HEK293 (cell line): ENCODE results near the gene ADK.

Experiments
- CTCF ChIP-seq: fragments of 450-650 bp; formaldehyde crosslinking; IDR thresholded peaks from 2 replicates; pipeline ENCODE4 v1.5.1; 2016; ENCODE audit warnings: missing biosample characterization, missing genetic modification characterization
- HOXA7 ChIP-seq: sonication (generic); formaldehyde crosslinking; IDR thresholded peaks from 2 replicates; pipeline ENCODE4 v1.8.1; 2022; ENCODE audit warnings: missing genetic modification reagents, borderline replicate concordance
- REPIN1 ChIP-seq: fragments of 450-650 bp; formaldehyde crosslinking; IDR thresholded peaks from 2 replicates; pipeline ENCODE4 v1.5.1; 2017; ENCODE audit warnings: missing biosample characterization, missing genetic modification characterization, low read depth
- REST ChIP-seq: fragments of 450-650 bp; formaldehyde crosslinking; IDR thresholded peaks from 2 replicates; pipeline ENCODE4 v1.5.1; 2016; ENCODE audit warnings: missing biosample characterization, missing genetic modification characterization
- ZBTB44 ChIP-seq: fragments of 450-650 bp; IDR thresholded peaks from 2 replicates; pipeline ENCODE4 v1.5.1; 2018; ENCODE audit warnings: missing biosample characterization, mild to moderate bottlenecking, missing genetic modification characterization
- ZEB2 ChIP-seq: fragments of 450-650 bp; formaldehyde crosslinking; IDR thresholded peaks from 2 replicates; pipeline ENCODE4 v1.5.1; 2016; ENCODE audit warnings: missing biosample characterization, missing genetic modification characterization
- ZNF146 ChIP-seq: fragments of 450-650 bp; formaldehyde crosslinking; IDR thresholded peaks from 2 replicates; pipeline ENCODE4 v1.5.1; 2016; ENCODE audit warnings: missing biosample characterization, missing genetic modification characterization
- ZNF24 ChIP-seq: fragments of 450-650 bp; formaldehyde crosslinking; IDR thresholded peaks from 2 replicates; pipeline ENCODE4 v1.5.1; 2016; ENCODE audit warnings: missing biosample characterization, missing genetic modification characterization
- ZNF433 ChIP-seq: fragments of 450-650 bp; formaldehyde crosslinking; IDR thresholded peaks from 2 replicates; pipeline ENCODE4 v1.5.1; 2016; ENCODE audit warnings: missing biosample characterization, missing genetic modification characterization, low read depth
- ZNF555 ChIP-seq: fragments of 450-650 bp; formaldehyde crosslinking; conservative IDR thresholded peaks from 2 replicates; pipeline ENCODE4 v1.5.1; 2017; ENCODE audit warnings: missing biosample characterization, mild to moderate bottlenecking, missing genetic modification characterization, inconsistent platforms
- ZNF629 ChIP-seq: fragments of 450-650 bp; formaldehyde crosslinking; IDR thresholded peaks from 2 replicates; pipeline ENCODE4 v1.5.1; 2017; ENCODE audit warnings: missing biosample characterization, missing genetic modification characterization
- ZNF654 ChIP-seq: fragments of 450-650 bp; formaldehyde crosslinking; IDR thresholded peaks from 2 replicates; pipeline ENCODE4 v1.5.1; 2016; ENCODE audit warnings: low read depth, missing biosample characterization, missing genetic modification characterization
- TF ChIP-seq, protein P1 (sequence below): fragments of 450-650 bp; formaldehyde crosslinking; IDR thresholded peaks from 2 replicates; pipeline ENCODE4 v1.5.1; 2016; ENCODE audit warnings: missing biosample characterization, missing genetic modification characterization

GRCh38 chr10:74662635-74663034 lies 511.6 kb downstream of the ADK start:
- TF ChIP-seq CTCF (no peak), ZNF146 (tag by site-specific recombination) (no peak), REST (no peak), REPIN1 (no peak), ZNF654 (tag by site-specific recombination) (no peak), ZNF629 (tag by site-specific recombination) (no peak), ZNF24 (tag by site-specific recombination) (no peak), ZEB2 (tag by site-specific recombination) (no peak), HOXA7 (no peak), ZBTB44 (tag by site-specific recombination) (no peak), ZNF555 (no peak), ZNF433 (tag by site-specific recombination) (no peak)
- TF ChIP-seq, protein P1, sequence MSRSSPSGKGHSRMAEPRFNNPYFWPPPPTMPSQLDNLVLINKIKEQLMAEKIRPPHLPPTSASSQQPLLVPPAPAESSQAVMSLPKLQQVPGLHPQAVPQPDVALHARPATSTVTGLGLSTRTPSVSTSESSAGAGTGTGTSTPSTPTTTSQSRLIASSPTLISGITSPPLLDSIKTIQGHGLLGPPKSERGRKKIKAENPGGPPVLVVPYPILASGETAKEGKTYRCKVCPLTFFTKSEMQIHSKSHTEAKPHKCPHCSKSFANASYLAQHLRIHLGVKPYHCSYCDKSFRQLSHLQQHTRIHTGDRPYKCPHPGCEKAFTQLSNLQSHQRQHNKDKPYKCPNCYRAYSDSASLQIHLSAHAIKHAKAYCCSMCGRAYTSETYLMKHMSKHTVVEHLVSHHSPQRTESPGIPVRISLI (tag by site-specific recombination): no peak
